HepG2 (cell line): ENCODE data around the gene FAM228B. TPM values are rescaled to one million over a fixed set of nuclear protein-coding genes. Genes with fewer than 3 reads are reported as not detected.
A peak's percentile ranks its signal among the peaks of the same experiment; 100 is the strongest.

Experiments used
- ATAC-seq: fragments of 200-7000 bp; cut with Tn5 transposase; 3 replicates; pipeline ENCODE4 v1.9.1; 2020; ENCODE audit warnings: mild to moderate bottlenecking, moderate library complexity
- BruUV-seq: library from RNA; stranded (reverse); fragments of 400-500 nt; replicated peaks from 2 replicates; lab custom pipeline; 2021; lab: Mats Ljungman, UMichigan
- CTCF ChIA-PET: fragments of 300-600 bp; formaldehyde crosslinking; extraction: SDS; loops from one replicate; lab custom pipeline; 2021; ENCODE audit warnings: low total read pairs, inconsistent platforms, low intra/inter-chr PET ratio; lab: Yijun Ruan, JAX
- POLR2A ChIA-PET: fragments of 350-600 bp; sonication (Branson Sonifier 250); formaldehyde crosslinking; loops from one replicate; lab custom pipeline; 2020; ENCODE audit warnings: antibody characterized with exemption, inconsistent platforms; lab: Yijun Ruan, JAX
- DNase-seq: peaks from one replicate; pipeline ENCODE4 v3.0.0-alpha.2; 2015; ENCODE audit warnings: low spot score
- FAIRE-seq: peaks from 3 replicates; lab custom pipeline; 2011; peaks lifted over from hg19 to GRCh38; lab: Jason Lieb, UNC
- H2AFZ ChIP-seq: one replicate; pipeline ENCODE4 v1.6.1; 2011; ENCODE audit warnings: low read length, inconsistent platforms
- H3K27ac ChIP-seq: fragments of 300-600 bp; 3 replicates; pipeline ENCODE4 v1.8.0; 2011; ENCODE audit warnings: mixed run types, mild to moderate bottlenecking, mixed read lengths, low read length, inconsistent platforms; ENCODE audit not compliant: insufficient read depth; ENCODE audit errors: extremely low read length
- H3K27me3 ChIP-seq, 2 experiments: fragments of 200-600 bp in 1 of 2; 2 replicates in 1 of 2; 3 replicates in 1 of 2; pipeline versions ENCODE4 v1.6.0 to v1.8.0; 2011; ENCODE audit warnings: low read length in 2 of 2, mild to moderate bottlenecking in 2 of 2, moderate library complexity in 2 of 2, inconsistent platforms in 1 of 2; ENCODE audit not compliant: insufficient read depth in 2 of 2, control insufficient read depth in 1 of 2
- H3K36me3 ChIP-seq, 2 experiments: fragments of 200-600 bp in 1 of 2; replicated peaks in 1 of 2; 2 replicates in 1 of 2; 3 replicates in 1 of 2; pipeline versions ENCODE4 v1.5.1 to v1.8.0; 2011; ENCODE audit warnings: low read length in 2 of 2, inconsistent platforms in 1 of 2; ENCODE audit not compliant: insufficient read depth in 2 of 2, control insufficient read depth in 1 of 2
- H3K4me1 ChIP-seq: 2 replicates; pipeline ENCODE4 v1.5.1; 2012; ENCODE audit warnings: low read length, inconsistent platforms; ENCODE audit not compliant: insufficient read depth
- H3K4me2 ChIP-seq: 2 replicates; pipeline ENCODE4 v1.6.0; 2011; ENCODE audit warnings: low read depth, low read length, inconsistent platforms
- H3K4me3 ChIP-seq, 3 experiments: fragments of 200-600 bp in 1 of 3; sonication (generic), shearing (Covaris generic) in 1 of 3; replicated peaks in 1 of 3; 2 replicates each; pipeline ENCODE4 v1.5.1; 2011 to 2016; ENCODE audit warnings: low read length in 3 of 3, inconsistent platforms in 2 of 3, low read depth in 2 of 3, mild to moderate bottlenecking in 2 of 3, control low read depth in 1 of 3, mixed read lengths in 1 of 3; ENCODE audit not compliant: insufficient read depth in 1 of 3
- H3K79me2 ChIP-seq: one replicate; pipeline ENCODE4 v1.6.1; 2011; ENCODE audit warnings: low read length, inconsistent platforms; ENCODE audit not compliant: insufficient read depth
- H3K9ac ChIP-seq: 2 replicates; pipeline ENCODE4 v1.6.0; 2011; ENCODE audit warnings: mild to moderate bottlenecking, low read depth, low read length, inconsistent platforms; ENCODE audit not compliant: insufficient read depth
- H3K9me3 ChIP-seq: 2 replicates; pipeline ENCODE4 v1.5.1; 2012; ENCODE audit warnings: mild to moderate bottlenecking, low read length
- H4K20me1 ChIP-seq: 2 replicates; pipeline ENCODE4 v1.6.0; 2011; ENCODE audit warnings: inconsistent platforms, mild to moderate bottlenecking, low read length, moderate library complexity; ENCODE audit not compliant: insufficient read depth
- AGO1 ChIP-seq: fragments of 200-400 bp; formaldehyde crosslinking; IDR thresholded peaks from 2 replicates; pipeline ENCODE4 v1.6.1; 2017; ENCODE audit warnings: mild to moderate bottlenecking, low read depth, low read length, moderate library complexity; ENCODE audit not compliant: poor library complexity, severe bottlenecking
- CEBPZ ChIP-seq: IDR thresholded peaks from 2 replicates; pipeline ENCODE4 v1.6.1; 2012; ENCODE audit warnings: low read length, improper control_type of control experiment
- FOXK1 ChIP-seq: sonication (generic); formaldehyde crosslinking; IDR thresholded peaks from 2 replicates; pipeline ENCODE4 v1.4.0; 2020; ENCODE audit warnings: low read depth, missing genetic modification reagents, borderline replicate concordance
- HOXD1 ChIP-seq: sonication (generic); formaldehyde crosslinking; IDR thresholded peaks from 2 replicates; pipeline ENCODE4 v1.5.0; 2020; ENCODE audit warnings: missing genetic modification reagents
- NRL ChIP-seq: sonication (generic); formaldehyde crosslinking; IDR thresholded peaks from 2 replicates; pipeline ENCODE4 v1.5.0; 2020; ENCODE audit warnings: missing genetic modification reagents, mild to moderate bottlenecking, moderate library complexity, borderline replicate concordance
- SAP130 ChIP-seq: IDR thresholded peaks from 2 replicates; pipeline ENCODE4 v1.6.1; 2016; ENCODE audit warnings: low read depth
- SKIL ChIP-seq: sonication (generic); formaldehyde crosslinking; IDR thresholded peaks from 2 replicates; pipeline ENCODE4 v1.8.0; 2022; ENCODE audit warnings: missing genetic modification reagents, mild to moderate bottlenecking, moderate library complexity, borderline replicate concordance
- TFAP4 ChIP-seq: sonication (generic); IDR thresholded peaks from 2 replicates; pipeline ENCODE4 v1.6.1; 2016; ENCODE audit warnings: low read depth, borderline replicate concordance
- ZBTB10 ChIP-seq: sonication (generic); formaldehyde crosslinking; IDR thresholded peaks from 2 replicates; pipeline ENCODE4 v1.4.0; 2020; ENCODE audit warnings: missing genetic modification reagents, borderline replicate concordance
- ZNF605 ChIP-seq: sonication (generic); formaldehyde crosslinking; IDR thresholded peaks from 2 replicates; pipeline ENCODE4 v1.8.0; 2022; ENCODE audit warnings: mild to moderate bottlenecking, missing genetic modification reagents
- ZNF878 ChIP-seq: sonication (generic); formaldehyde crosslinking; IDR thresholded peaks from 2 replicates; pipeline ENCODE4 v1.8.1; 2023; ENCODE audit warnings: mild to moderate bottlenecking, missing genetic modification reagents, moderate library complexity
- WGBS: methylation state at CpG from one replicate; pipeline ENCODE4 v1.1.6; 2017; ENCODE audit warnings: low lambda C conversion rate; 5-methylcytosine and 5-hydroxymethylcytosine counted together
- in situ Hi-C: cut with HindIII; loops from 2 replicates; pipeline ENCODE4 v1.10.0; 2017; ENCODE audit warnings: low pct_unique_long_range_greater_than_20kb; ENCODE audit not compliant: extremely low pct_ligation_motif_present
- intact Hi-C: fragments of 100-400 bp; cut with micrococcal nuclease; formaldehyde crosslinking; loops from one replicate; pipeline ENCODE4 v1.10.0; 2022; ENCODE audit not compliant: unreplicated experiment
- polyA plus RNA-seq, 8 experiments: library from polyadenylated mRNA; depleted of rRNA in 3 of 8; stranded (reverse) in 7 of 8; unstranded in 1 of 8; fragments of >200 nt; fragmentation: Illumina TruSeq in 4 of 8; extraction: Trizol in 4 of 8; gene quantifications; 2 replicates each; pipeline versions ENCODE4 v1.2.1 to v1.2.3, GENCODE V29; 2011 to 2016; ENCODE audit warnings: low read depth in 4 of 8, missing spikeins in 1 of 8, mixed read lengths in 1 of 8; ENCODE audit not compliant: insufficient read depth in 1 of 8
- total RNA-seq, 5 experiments: library from RNA; depleted of rRNA; stranded (reverse); fragments of >200 nt; fragmentation: Illumina TruSeq; extraction: Trizol; gene quantifications; 2 replicates each; pipeline ENCODE4 v1.2.3, GENCODE V29; 2016; ENCODE audit warnings: low read depth in 1 of 5

FAM228B gene
- total and polyA plus RNA-seq, 2 of the 13 experiments (the other 11 are each of a cell fraction or from before 2014, with no cell fraction given) = 0.79 to 1.1 TPM

GRCh38 chr2:24158131-24158530 lies 34.9 kb downstream of the FAM228B start:
- Histone ChIP-seq H3K27me3 (no peaks in the 10 kb centered on the region), H3K9ac (no peak overlapping the region), H3K4me3 (no peak overlapping the region), H3K4me1 (peaks cover 35% of the 10 kb centered on the region), H2AFZ (no peak overlapping the region), H4K20me1 (no peaks in the 10 kb centered on the region), H3K27ac (no peak overlapping the region), H3K79me2 (no peaks in the 10 kb centered on the region), H3K9me3 (no peaks in the 10 kb centered on the region), H3K36me3 (no peaks in the 10 kb centered on the region), H3K4me2 (peak overlapping the region; percentile 45; the same call in 1 of the 2 replicates)
- in situ Hi-C loops (no loop called here), intact Hi-C loops (no loop called here)
- FAIRE-seq (no peak), DNase-seq (peak; percentile 60), ATAC-seq (peak; percentile 78)
- WGBS = 5% methylated on average over 5 of the region's 5 CpGs
- BruUV-seq = no TSS peak
- ChIA-PET CTCF (no interaction called here), POLR2A (interaction anchor here (0.7 kb wide), 1 partner anchor 74 kb away, joined by 3 read pairs; the partner anchor contains the start of gene TP53I3)
- peak; percentile 56 for TF ChIP-seq SAP130 (CRISPR knock-in tag)
- TF ChIP-seq FOXK1 (CRISPR knock-in tag) = peak; percentile 51; the same call in 1 of the 2 replicates
- no peak for TF ChIP-seq ZNF878 (CRISPR knock-in tag)
- no peak for TF ChIP-seq ZNF605 (CRISPR knock-in tag)
- TF ChIP-seq SKIL (CRISPR knock-in tag) = peak; percentile 30; the same call in 1 of the 2 replicates
- TF ChIP-seq TFAP4 = peak; percentile 44; the same call in 1 of the 2 replicates
- TF ChIP-seq HOXD1 = 0 out of 2 replicates have a peak, but pooled peaks have one; percentile 20
- no peak for TF ChIP-seq CEBPZ
- TF ChIP-seq NRL (CRISPR knock-in tag) = no peak
- no peak for TF ChIP-seq AGO1
- no peak for TF ChIP-seq ZBTB10 (CRISPR knock-in tag)
